WTC11 (cell line): Measurements from ENCODE around the gene PAQR3. TPM values are rescaled to one million over a fixed set of nuclear protein-coding genes. Genes with fewer than 3 reads are reported as not detected.

ENCODE experiments used
- ATAC-seq: fragments of 200-7000 bp; cut with Tn5 transposase; 2 replicates; pipeline ENCODE4 v1.10.0; 2021; ENCODE audit warnings: mild to moderate bottlenecking, moderate library complexity
- CTCF ChIA-PET: fragments of 300-600 bp; sonication (Branson Sonifier 250); formaldehyde crosslinking; loops from one replicate; lab custom pipeline; 2021; ENCODE audit warnings: antibody characterized with exemption; lab: Charles Lee
- POLR2A ChIA-PET: fragments of 350-600 bp; sonication (Branson Sonifier 250); formaldehyde crosslinking; loops from one replicate; lab custom pipeline; 2021; ENCODE audit warnings: antibody characterized with exemption; lab: Charles Lee
- DNase-seq: peaks from one replicate; pipeline ENCODE4 v3.0.0; 2021; ENCODE audit warnings: low spot score
- H3K27ac Mint-ChIP-seq: 2 replicates; pipeline ENCODE4 v1.8.0; 2021; ENCODE audit warnings: mixed read lengths
- H3K27me3 Mint-ChIP-seq: 2 replicates; pipeline ENCODE4 v1.8.0; 2021; ENCODE audit warnings: low read depth, mild to moderate bottlenecking, moderate library complexity, mixed read lengths
- H3K36me3 Mint-ChIP-seq: 2 replicates; pipeline ENCODE4 v1.8.0; 2021; ENCODE audit warnings: mixed read lengths
- H3K4me1 Mint-ChIP-seq: 2 replicates; pipeline ENCODE4 v1.8.0; 2022; ENCODE audit warnings: mixed read lengths
- H3K4me3 Mint-ChIP-seq: 2 replicates; pipeline ENCODE4 v1.8.0; 2021; ENCODE audit warnings: mild to moderate bottlenecking, moderate library complexity, mixed read lengths
- H3K9me3 Mint-ChIP-seq: 2 replicates; pipeline ENCODE4 v1.8.0; 2021; ENCODE audit warnings: mixed read lengths
- ARID4B ChIP-seq: sonication (generic); formaldehyde crosslinking; IDR thresholded peaks from 2 replicates; pipeline ENCODE4 v1.8.0; 2023; ENCODE audit warnings: missing genetic modification reagents, mild to moderate bottlenecking, borderline replicate concordance
- EMX1 ChIP-seq: fragments of 250-450 bp; sonication (Bioruptor Pico); IDR thresholded peaks from 2 replicates; pipeline ENCODE4 v1.8.0; 2021; ENCODE audit warnings: mild to moderate bottlenecking
- GTF2I ChIP-seq: fragments of 250-450 bp; sonication (Bioruptor Pico); conservative IDR thresholded peaks from 2 replicates; pipeline ENCODE4 v1.4.0; 2021; ENCODE audit warnings: mild to moderate bottlenecking
- JUN ChIP-seq: sonication (generic); formaldehyde crosslinking; IDR thresholded peaks from 2 replicates; pipeline ENCODE4 v1.8.0; 2023; ENCODE audit warnings: mild to moderate bottlenecking, missing genetic modification reagents
- MYBL2 ChIP-seq: sonication (generic); formaldehyde crosslinking; IDR thresholded peaks from 2 replicates; pipeline ENCODE4 v1.8.1; 2023; ENCODE audit warnings: mild to moderate bottlenecking, moderate library complexity, missing genetic modification reagents
- NFYB ChIP-seq: sonication (generic); formaldehyde crosslinking; conservative IDR thresholded peaks from 2 replicates; pipeline ENCODE4 v1.8.0; 2022; ENCODE audit warnings: low read depth, missing genetic modification reagents
- SP1 ChIP-seq: sonication (generic); formaldehyde crosslinking; conservative IDR thresholded peaks from 2 replicates; pipeline ENCODE4 v1.8.1; 2022; ENCODE audit warnings: missing genetic modification reagents
- STAT6 ChIP-seq: sonication (generic); formaldehyde crosslinking; conservative IDR thresholded peaks from 2 replicates; pipeline ENCODE4 v1.8.1; 2023; ENCODE audit warnings: mild to moderate bottlenecking, low read depth, missing genetic modification reagents, moderate library complexity
- ZNF121 ChIP-seq: sonication (generic); formaldehyde crosslinking; IDR thresholded peaks from 2 replicates; pipeline ENCODE4 v1.8.0; 2023; ENCODE audit warnings: missing genetic modification reagents
- ZNF416 ChIP-seq: fragments of 250-450 bp; sonication (Bioruptor Pico); IDR thresholded peaks from 2 replicates; pipeline ENCODE4 v1.9.0; 2021; ENCODE audit warnings: mild to moderate bottlenecking, inconsistent platforms
- total RNA-seq: library from RNA; stranded (reverse); gene quantifications from 3 replicates; pipeline ENCODE4 v1.2.3, GENCODE V29; 2021
- TF ChIP-seq, protein P1 (sequence below): sonication (generic); formaldehyde crosslinking; IDR thresholded peaks from 2 replicates; pipeline ENCODE4 v1.8.1; 2023; ENCODE audit warnings: mild to moderate bottlenecking, missing genetic modification reagents, borderline replicate concordance
- TF ChIP-seq, protein P2 (sequence below): fragments of 200-600 bp; IDR thresholded peaks from 2 replicates; pipeline ENCODE4 v1.8.0; 2022; ENCODE audit warnings: antibody characterized with exemption
- TF ChIP-seq, protein P3 (sequence below): fragments of 250-450 bp; sonication (Bioruptor Pico); IDR thresholded peaks from 2 replicates; pipeline ENCODE4 v1.9.0; 2021; ENCODE audit warnings: mild to moderate bottlenecking
- TF ChIP-seq, protein P4 (sequence below): sonication (generic); formaldehyde crosslinking; IDR thresholded peaks from 2 replicates; pipeline ENCODE4 v1.8.1; 2023; ENCODE audit warnings: mild to moderate bottlenecking, missing genetic modification reagents, moderate library complexity

Gene PAQR3
- total RNA-seq, 1 experiment from 2014 or later = 28.1 TPM

- TF ChIP-seq ARID4B (CRISPR knock-in tag) = no peak
- no peak for TF ChIP-seq GTF2I (CRISPR knock-in tag)
Measured at GRCh38 chr4:78865451-78865850, 73.8 kb downstream of the PAQR3 start (continued).

DNA sequence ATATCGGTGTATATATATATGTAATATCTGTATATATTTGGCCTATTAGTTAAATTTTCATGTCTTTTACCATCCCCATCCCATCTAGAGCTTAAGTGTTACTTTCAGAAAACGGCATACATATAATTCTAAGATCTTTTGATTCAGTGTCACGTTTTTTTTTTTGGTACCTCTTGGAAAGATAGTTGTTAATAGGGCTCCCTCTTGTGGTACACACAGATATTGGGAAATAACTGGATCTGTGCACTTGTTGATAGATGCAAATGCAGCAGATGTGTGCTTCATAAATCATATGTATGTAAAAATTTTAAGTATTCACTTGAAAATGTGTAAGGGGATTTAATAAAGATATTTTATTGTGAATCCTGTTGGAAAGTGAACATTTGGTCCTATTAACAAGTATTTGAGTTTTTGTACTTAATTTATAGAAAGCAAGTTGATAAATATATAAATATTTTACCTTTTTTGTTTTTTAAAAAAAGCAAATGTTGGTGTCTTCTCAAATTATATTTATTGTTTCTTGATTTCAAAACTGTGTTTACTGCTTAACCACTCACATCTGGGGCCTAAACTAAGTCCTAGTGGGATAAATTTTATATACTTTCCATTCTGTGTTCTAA, 74.7 kb downstream of the PAQR3 start:
- Mint-ChIP-seq H3K9me3 (no peaks in the 10 kb centered on the region), H3K27ac (no peak overlapping the region), H3K4me1 (no peaks in the 10 kb centered on the region)
- no peak for ATAC-seq
- TF ChIP-seq, protein P1, sequence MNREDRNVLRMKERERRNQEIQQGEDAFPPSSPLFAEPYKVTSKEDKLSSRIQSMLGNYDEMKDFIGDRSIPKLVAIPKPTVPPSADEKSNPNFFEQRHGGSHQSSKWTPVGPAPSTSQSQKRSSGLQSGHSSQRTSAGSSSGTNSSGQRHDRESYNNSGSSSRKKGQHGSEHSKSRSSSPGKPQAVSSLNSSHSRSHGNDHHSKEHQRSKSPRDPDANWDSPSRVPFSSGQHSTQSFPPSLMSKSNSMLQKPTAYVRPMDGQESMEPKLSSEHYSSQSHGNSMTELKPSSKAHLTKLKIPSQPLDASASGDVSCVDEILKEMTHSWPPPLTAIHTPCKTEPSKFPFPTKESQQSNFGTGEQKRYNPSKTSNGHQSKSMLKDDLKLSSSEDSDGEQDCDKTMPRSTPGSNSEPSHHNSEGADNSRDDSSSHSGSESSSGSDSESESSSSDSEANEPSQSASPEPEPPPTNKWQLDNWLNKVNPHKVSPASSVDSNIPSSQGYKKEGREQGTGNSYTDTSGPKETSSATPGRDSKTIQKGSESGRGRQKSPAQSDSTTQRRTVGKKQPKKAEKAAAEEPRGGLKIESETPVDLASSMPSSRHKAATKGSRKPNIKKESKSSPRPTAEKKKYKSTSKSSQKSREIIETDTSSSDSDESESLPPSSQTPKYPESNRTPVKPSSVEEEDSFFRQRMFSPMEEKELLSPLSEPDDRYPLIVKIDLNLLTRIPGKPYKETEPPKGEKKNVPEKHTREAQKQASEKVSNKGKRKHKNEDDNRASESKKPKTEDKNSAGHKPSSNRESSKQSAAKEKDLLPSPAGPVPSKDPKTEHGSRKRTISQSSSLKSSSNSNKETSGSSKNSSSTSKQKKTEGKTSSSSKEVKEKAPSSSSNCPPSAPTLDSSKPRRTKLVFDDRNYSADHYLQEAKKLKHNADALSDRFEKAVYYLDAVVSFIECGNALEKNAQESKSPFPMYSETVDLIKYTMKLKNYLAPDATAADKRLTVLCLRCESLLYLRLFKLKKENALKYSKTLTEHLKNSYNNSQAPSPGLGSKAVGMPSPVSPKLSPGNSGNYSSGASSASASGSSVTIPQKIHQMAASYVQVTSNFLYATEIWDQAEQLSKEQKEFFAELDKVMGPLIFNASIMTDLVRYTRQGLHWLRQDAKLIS (CRISPR knock-in tag) = no peak
- TF ChIP-seq, protein P2, sequence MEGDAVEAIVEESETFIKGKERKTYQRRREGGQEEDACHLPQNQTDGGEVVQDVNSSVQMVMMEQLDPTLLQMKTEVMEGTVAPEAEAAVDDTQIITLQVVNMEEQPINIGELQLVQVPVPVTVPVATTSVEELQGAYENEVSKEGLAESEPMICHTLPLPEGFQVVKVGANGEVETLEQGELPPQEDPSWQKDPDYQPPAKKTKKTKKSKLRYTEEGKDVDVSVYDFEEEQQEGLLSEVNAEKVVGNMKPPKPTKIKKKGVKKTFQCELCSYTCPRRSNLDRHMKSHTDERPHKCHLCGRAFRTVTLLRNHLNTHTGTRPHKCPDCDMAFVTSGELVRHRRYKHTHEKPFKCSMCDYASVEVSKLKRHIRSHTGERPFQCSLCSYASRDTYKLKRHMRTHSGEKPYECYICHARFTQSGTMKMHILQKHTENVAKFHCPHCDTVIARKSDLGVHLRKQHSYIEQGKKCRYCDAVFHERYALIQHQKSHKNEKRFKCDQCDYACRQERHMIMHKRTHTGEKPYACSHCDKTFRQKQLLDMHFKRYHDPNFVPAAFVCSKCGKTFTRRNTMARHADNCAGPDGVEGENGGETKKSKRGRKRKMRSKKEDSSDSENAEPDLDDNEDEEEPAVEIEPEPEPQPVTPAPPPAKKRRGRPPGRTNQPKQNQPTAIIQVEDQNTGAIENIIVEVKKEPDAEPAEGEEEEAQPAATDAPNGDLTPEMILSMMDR = peak; percentile 53
- TF ChIP-seq, all 79 proteins: peak for 1
- POLR2A ChIA-PET = no interaction called here
- Mint-ChIP-seq H3K36me3 (peaks cover 18% of the 10 kb centered on the region), H3K4me3 (no peak overlapping the region), H3K27me3 (no peaks in the 10 kb centered on the region)
- CTCF ChIA-PET = interaction anchor here (0.6 to 0.7 kb wide), 2 partner anchors 12 to 278 kb away, joined by 3 read pairs; no protein-coding TSS in a partner anchor
- no peak for DNase-seq

- Mint-ChIP-seq H3K36me3 (peaks cover 18% of the 10 kb centered on the region), H3K27me3 (no peaks in the 10 kb centered on the region), H3K4me1 (no peaks in the 10 kb centered on the region), H3K27ac (no peak overlapping the region), H3K4me3 (no peak overlapping the region), H3K9me3 (no peaks in the 10 kb centered on the region)
- ATAC-seq (no peak), DNase-seq (no peak)
- ChIA-PET POLR2A (no interaction called here), CTCF (interaction anchor here (0.6 to 0.7 kb wide), 2 partner anchors 12 to 277 kb away, joined by 3 read pairs; no protein-coding TSS in a partner anchor)
- TF ChIP-seq, protein P3, sequence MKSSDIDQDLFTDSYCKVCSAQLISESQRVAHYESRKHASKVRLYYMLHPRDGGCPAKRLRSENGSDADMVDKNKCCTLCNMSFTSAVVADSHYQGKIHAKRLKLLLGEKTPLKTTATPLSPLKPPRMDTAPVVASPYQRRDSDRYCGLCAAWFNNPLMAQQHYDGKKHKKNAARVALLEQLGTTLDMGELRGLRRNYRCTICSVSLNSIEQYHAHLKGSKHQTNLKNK (CRISPR knock-in tag) = no peak
- TF ChIP-seq SP1 (CRISPR knock-in tag) = no peak
Measured at GRCh38 chr4:78863991-78864390, 75.2 kb downstream of the PAQR3 start.

GRCh38 chr4:78863254-78863869, 75.9 kb downstream of the PAQR3 start:
- ATAC-seq = no peak
- DNase-seq = no peak
- Mint-ChIP-seq H3K27ac (no peak overlapping the region), H3K9me3 (no peaks in the 10 kb centered on the region), H3K4me3 (no peak overlapping the region), H3K27me3 (no peaks in the 10 kb centered on the region), H3K4me1 (no peaks in the 10 kb centered on the region), H3K36me3 (peaks cover 17% of the 10 kb centered on the region)
- POLR2A ChIA-PET = interaction anchor here (0.7 kb wide), 1 partner anchor 48 kb away, joined by 3 read pairs; no protein-coding TSS in a partner anchor
- CTCF ChIA-PET = interaction anchor here (1.1 kb wide), 1 partner anchor 12 kb away, joined by 4 read pairs; no protein-coding TSS in a partner anchor
- TF ChIP-seq EMX1 (CRISPR knock-in tag) = no peak
- TF ChIP-seq MYBL2 (CRISPR knock-in tag) = no peak
- TF ChIP-seq NFYB = no peak
- no peak for TF ChIP-seq ZNF416 (CRISPR knock-in tag)
- no peak for TF ChIP-seq JUN (CRISPR knock-in tag)
- no peak for TF ChIP-seq STAT6
- TF ChIP-seq ZNF121 (CRISPR knock-in tag) = no peak
- TF ChIP-seq, protein P4, sequence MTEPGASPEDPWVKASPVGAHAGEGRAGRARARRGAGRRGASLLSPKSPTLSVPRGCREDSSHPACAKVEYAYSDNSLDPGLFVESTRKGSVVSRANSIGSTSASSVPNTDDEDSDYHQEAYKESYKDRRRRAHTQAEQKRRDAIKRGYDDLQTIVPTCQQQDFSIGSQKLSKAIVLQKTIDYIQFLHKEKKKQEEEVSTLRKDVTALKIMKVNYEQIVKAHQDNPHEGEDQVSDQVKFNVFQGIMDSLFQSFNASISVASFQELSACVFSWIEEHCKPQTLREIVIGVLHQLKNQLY (CRISPR knock-in tag) = no peak
